VCaP (cell line): ENCODE data around the gene RNF145.

Source experiments
- H3K27ac ChIP-seq: fragments of 450-650 bp; 2 replicates; pipeline ENCODE4 v1.5.1; 2017
- CTCF ChIP-seq: fragments of 450-650 bp; conservative IDR thresholded peaks from 2 replicates; pipeline ENCODE4 v1.5.1; 2017; ENCODE audit warnings: mild to moderate bottlenecking, moderate library complexity

Gene RNF145

GRCh38 chr5:159208514-159209437 is 577 bp downstream of the RNF145 start:
- no peak for TF ChIP-seq CTCF
- peak overlapping the region; percentile 85 for H3K27ac ChIP-seq

- TF ChIP-seq CTCF: no peak
- H3K27ac ChIP-seq: peak overlapping the region; percentile 85
Observed at GRCh38 chr5:159207686-159208513, 1.5 kb downstream of the RNF145 start.

GRCh38 chr5:159207222-159207685 is 2.1 kb downstream of the RNF145 start:
- H3K27ac ChIP-seq: peak overlapping the region; percentile 85
- no peak for TF ChIP-seq CTCF

- peak overlapping the region; percentile 85 for H3K27ac ChIP-seq
- no peak for TF ChIP-seq CTCF
Observed at GRCh38 chr5:159206818-159207217, 2.5 kb downstream of the RNF145 start.

GRCh38 chr5:159206368-159206767 is 3.0 kb downstream of the RNF145 start:
- peak overlapping the region; percentile 85 for H3K27ac ChIP-seq
- no peak for TF ChIP-seq CTCF

- no peak overlapping the region for H3K27ac ChIP-seq
- TF ChIP-seq CTCF: no peak
Observed at GRCh38 chr5:159203351-159203750, 6.0 kb downstream of the RNF145 start.

GRCh38 chr5:159202151-159202550 is 7.2 kb downstream of the RNF145 start:
- no peak for TF ChIP-seq CTCF
- no peak overlapping the region for H3K27ac ChIP-seq
